Fibroblast of villous mesenchyme (primary cell): ENCODE measurements around the gene STX18. TPM values are rescaled to one million over a fixed set of nuclear protein-coding genes. Genes with fewer than 3 reads are reported as not detected.

ENCODE experiments used
- DNase-seq: peaks from one replicate; pipeline ENCODE4 v3.0.0-alpha.2; 2010; ENCODE audit warnings: low read depth
- H3K4me3 ChIP-seq: 2 replicates; pipeline ENCODE4 v1.5.1; 2011; ENCODE audit warnings: low read depth, mild to moderate bottlenecking, low read length
- CTCF ChIP-seq: IDR thresholded peaks from 2 replicates; pipeline ENCODE4 v1.5.1; 2012; ENCODE audit warnings: low read depth, mild to moderate bottlenecking, low read length; ENCODE audit not compliant: insufficient read depth
- total RNA-seq: library from RNA; depleted of rRNA; stranded (reverse); fragments of >200 nt; gene quantifications from 2 replicates; pipeline ENCODE4 v1.2.3, GENCODE V29; 2012

Gene STX18
- total RNA-seq, 1 donor, result 24.2 TPM

- DNase-seq, result no peak
- H3K4me3 ChIP-seq, result no peak overlapping the region
- no peak for TF ChIP-seq CTCF
Measured at GRCh38 chr4:4412641-4413372, 129.0 kb downstream of the STX18 start.

GRCh38 chr4:4411906-4412305, 129.9 kb downstream of the STX18 start:
- no peak for DNase-seq
- no peak overlapping the region for H3K4me3 ChIP-seq
- TF ChIP-seq CTCF, result no peak

GRCh38 chr4:4410271-4410670, 131.6 kb downstream of the STX18 start:
- TF ChIP-seq CTCF, result no peak
- DNase-seq, result no peak
- no peak overlapping the region for H3K4me3 ChIP-seq

GRCh38 chr4:4409416-4410115, 132.3 kb downstream of the STX18 start:
- no peak for TF ChIP-seq CTCF
- no peak overlapping the region for H3K4me3 ChIP-seq
- no peak for DNase-seq

- no peak for DNase-seq
- no peak for TF ChIP-seq CTCF
- no peak overlapping the region for H3K4me3 ChIP-seq
Measured at GRCh38 chr4:4408576-4409335, 133.1 kb downstream of the STX18 start.

- no peak for TF ChIP-seq CTCF
- no peak for DNase-seq
- H3K4me3 ChIP-seq, result no peak overlapping the region
Measured at GRCh38 chr4:4408132-4408523, 133.7 kb downstream of the STX18 start.
